Right renal pelvis (tissue), 4 donors: ENCODE measurements around the gene COQ6. TPM values are rescaled to one million over a fixed set of nuclear protein-coding genes. Genes with fewer than 3 reads are reported as not detected.
"Not testable (repeated sequence)": the region's sequence is repeated elsewhere in the genome, so short reads cannot be mapped to it uniquely, and the experiment has no call there.

Experiments
- DNase-seq, 4 donors: peaks; one replicate each; pipeline ENCODE4 v3.0.0-alpha.2; 2013; ENCODE audit warnings: low read depth in 4 of 4, low spot score in 3 of 4, missing footprints in 1 of 4
- polyA plus RNA-seq, 4 donors: library from polyadenylated mRNA; unstranded; fragments of 120-200 nt; gene quantifications; one replicate each; pipeline ENCODE4 v1.2.1, GENCODE V29; 2013; ENCODE audit not compliant: insufficient read length in 4 of 4

Gene COQ6
- polyA plus RNA-seq, 4 donors, result 28.1 to 30.2 (median 29.9) TPM

- DNase-seq, result no peak
These were observed 26.0 kb downstream of the COQ6 start for GRCh38 chr14:73976125-73976524.

DNA sequence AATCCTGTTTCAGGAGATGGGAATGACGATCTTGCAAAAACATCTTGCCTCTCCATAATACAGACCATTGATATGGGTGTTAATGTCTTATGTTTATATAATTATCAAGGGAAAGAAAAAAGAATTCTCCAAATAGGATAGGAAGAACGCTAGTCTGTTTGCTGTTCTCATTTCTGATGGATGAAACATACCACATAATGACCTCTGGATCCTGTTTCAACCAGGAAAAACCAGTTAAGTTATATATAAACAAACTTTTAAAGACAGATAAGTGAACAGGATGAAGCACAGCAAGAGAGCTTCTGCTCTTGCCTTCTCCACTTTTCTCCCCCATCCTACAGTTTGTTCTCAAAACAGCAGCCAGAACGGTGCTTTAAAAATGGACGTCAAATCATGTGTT, 27.8 kb downstream of the COQ6 start:
- DNase-seq, result no peak

GRCh38 chr14:73988065-73988464, 38.0 kb downstream of the COQ6 start:
- no peak for DNase-seq

DNA sequence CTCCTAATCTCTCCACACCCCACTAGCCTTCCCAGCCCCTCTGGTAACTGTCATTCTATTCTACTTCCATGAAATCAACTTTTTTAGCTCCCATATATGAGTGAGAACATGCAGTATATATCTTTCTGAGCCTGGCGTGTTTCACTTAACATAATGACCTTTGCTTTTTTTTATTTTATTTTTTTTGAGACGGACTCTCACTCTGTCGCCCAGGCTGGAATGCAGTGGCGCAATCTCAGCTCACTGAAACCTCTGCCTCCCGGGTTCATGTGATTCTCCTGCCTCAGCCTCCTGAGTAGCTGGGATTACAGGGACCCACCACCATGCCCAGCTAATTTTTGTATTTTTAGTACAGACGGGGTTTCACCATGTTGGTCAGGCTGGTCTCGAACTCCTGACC, 38.6 kb downstream of the COQ6 start:
- not testable (repeated sequence) for DNase-seq

DNA sequence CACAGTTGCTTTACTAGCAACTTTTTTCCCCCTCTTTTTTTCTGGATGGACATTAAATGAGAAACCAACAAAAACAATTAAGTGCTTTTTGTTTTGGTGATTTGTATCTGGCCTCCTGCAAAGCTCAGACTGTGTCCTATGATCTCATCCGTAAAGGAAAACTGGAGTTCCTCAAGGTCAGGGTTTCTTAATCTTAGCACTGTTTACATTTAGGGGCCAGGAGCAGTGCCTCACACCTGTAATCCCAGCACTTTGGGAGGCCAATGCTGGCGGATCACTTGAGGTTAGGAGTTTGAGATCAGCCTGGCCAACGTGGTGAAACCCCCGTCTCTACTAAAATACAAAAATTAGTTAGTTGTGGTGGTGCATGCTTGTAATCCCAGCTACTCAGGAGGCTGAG, 41.0 kb downstream of the COQ6 start:
- no peak for DNase-seq

- DNase-seq, result not testable (repeated sequence)
These were observed 44.8 kb downstream of the COQ6 start for GRCh38 chr14:73994926-73995325.

- no peak for DNase-seq
These were observed 45.9 kb downstream of the COQ6 start for GRCh38 chr14:73995977-73996378.

DNA sequence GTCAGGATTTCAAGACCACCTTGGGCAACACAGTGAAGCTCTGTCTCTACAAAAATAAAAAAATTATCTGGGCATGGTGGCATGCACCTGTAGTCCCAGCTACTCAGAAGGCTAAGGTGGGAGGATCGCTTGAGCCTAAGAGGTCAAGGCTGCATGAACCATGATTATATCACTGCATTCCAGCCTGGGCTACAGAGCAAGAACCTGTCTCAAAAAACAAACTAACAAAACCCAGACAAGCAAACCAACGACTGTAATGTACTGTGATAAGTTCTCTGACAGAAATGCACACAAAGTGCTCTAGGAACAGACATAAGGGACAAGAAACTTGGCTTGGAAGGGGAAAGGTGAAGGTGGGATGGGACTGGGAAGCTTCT, 46.6 kb downstream of the COQ6 start:
- DNase-seq, result no peak

DNA sequence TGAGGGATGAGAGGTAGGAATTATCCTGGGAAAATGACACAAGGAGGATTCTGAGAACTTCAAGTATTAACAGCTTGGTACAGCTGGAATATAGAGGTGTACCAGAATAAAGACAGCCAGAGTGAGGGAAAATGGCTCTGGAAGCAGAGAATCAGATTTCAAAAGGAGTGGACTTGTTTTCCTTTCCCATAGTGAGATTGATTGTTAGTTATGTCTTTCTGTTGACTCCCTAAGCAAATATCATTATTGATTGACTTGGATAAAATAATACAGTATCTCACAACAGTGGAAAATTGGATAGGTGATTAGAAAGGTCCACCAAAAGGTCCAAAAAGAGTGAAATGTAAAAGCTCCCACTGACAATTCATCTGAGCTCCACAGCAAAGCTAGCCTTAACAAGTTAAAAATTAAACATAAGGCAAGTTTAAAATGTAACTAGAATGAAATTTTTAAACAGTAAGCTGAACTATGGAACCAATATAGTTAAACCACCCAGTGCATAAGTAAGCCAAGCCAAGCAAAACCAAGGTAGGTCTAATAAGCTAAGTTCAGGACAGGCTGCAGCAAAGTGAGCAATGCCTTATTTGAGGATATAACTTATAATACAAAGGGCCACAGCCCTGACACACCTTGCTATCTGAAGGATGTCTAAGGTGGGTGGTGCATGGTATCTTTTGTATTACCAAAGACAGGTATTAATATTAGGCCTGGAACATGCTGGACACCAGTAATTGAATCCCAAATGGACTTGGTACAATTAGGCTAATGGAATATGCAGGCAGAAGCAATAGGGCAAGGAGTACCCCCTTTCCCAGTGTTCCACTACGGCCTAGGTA, 47.2 kb downstream of the COQ6 start:
- no peak for DNase-seq

GRCh38 chr14:73997944-73998447, 47.9 kb downstream of the COQ6 start:
- no peak for DNase-seq

DNA sequence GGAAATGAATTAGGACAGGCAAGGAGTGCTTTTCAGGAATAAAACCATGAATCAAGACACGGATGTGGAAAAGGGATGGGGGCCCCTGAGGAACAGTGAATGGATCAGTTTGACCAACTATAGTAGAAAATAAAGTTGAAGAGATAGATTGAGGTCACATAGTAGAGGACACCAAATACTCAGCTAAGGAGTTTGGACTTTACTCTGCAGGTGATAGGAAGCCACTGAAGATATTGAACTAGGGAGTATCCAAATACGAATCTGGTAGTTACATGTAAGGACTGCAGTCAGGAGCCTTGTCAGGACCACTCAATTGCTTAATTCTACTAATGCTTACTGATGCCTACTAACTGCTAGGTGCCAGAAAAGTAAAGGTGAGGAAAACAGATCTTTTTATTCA, 48.6 kb downstream of the COQ6 start:
- no peak for DNase-seq

DNA sequence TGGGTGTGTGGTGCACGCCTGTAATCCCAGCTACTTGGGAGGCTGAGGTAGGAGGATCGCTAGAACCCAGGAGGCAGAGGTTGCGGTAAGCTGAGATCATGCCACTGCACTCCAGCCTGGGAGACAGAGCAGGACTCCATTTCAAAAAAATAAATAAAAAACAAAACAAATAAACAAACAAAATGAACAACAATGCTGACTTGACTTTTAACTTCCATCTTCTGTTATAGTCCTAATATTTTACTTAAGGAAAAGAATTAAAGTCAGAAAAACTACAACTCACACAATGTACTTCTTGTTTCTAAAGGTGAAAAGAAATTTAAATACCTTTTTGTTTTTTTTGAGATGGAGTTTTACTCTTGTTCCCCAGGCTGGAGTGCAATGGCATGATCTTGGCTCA, 55.6 kb downstream of the COQ6 start:
- DNase-seq, result not testable (repeated sequence)

DNA sequence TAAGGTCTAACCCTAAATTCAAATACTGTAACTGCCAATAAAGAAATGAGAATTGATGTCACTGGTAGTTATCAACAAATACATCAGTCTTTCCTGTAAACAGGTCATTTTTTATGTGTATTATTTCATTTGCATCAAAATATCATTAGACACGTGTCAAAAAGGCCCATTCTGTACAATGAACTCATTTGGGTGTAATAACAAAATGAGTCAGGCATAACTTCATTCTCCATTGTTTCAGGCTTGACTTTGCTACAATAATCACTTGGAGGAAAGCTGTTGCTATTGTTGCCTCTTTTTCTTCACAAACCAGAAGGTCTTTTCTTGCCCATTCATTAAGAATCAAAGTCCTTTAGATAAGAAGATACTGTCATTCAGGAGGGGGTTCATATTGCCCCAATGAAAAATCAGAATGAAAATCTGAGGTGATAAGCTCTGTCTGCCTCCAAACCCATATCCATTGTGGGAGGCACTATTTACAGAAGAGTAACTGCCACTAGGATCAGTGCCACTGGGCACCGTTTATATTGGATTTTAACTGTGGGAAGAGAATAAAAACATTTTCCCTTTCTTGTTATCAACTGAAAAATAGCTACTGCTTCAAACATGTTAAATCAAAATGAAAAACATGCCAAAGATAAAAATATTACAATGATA, 58.9 kb downstream of the COQ6 start:
- no peak for DNase-seq

Other genes with a start within 250 kb of the COQ6 start
- gene PNMA1, start 235.9 kb upstream of the COQ6 start, polyA plus RNA-seq, result 100 to 1,000 TPM in 2 of 4 donors, 10 to 100 TPM in 2; 94.8 to 101 (median 98.2) TPM
- gene PTGR2, start 98.5 kb upstream of the COQ6 start, polyA plus RNA-seq, result 10 to 100 TPM; 23.1 to 34.0 (median 30.2) TPM
- 10 to 100 TPM; 51.7 to 62.0 (median 58.1) TPM for gene ZNF410, start 63.4 kb upstream of the COQ6 start, polyA plus RNA-seq
- 10 to 100 TPM; 12.8 to 15.8 (median 14.1) TPM for gene FAM161B, start 208 bp upstream of the COQ6 start, polyA plus RNA-seq
- gene ENTPD5, start 69.0 kb downstream of the COQ6 start, polyA plus RNA-seq, result 10 to 100 TPM; 42.9 to 56.7 (median 53.2) TPM
- 10 to 100 TPM; 12.9 to 19.3 (median 16.2) TPM for gene BBOF1, start 69.0 kb downstream of the COQ6 start, polyA plus RNA-seq
- gene ALDH6A1, start 134.2 kb downstream of the COQ6 start, polyA plus RNA-seq, result 100 to 1,000 TPM in 2 of 4 donors, 10 to 100 TPM in 2; 92.8 to 134 (median 101) TPM
- 10 to 100 TPM; 16.6 to 19.4 (median 19.4) TPM for gene LIN52, start 134.7 kb downstream of the COQ6 start, polyA plus RNA-seq